Astrocyte of the cerebellum (primary cell): Measurements from ENCODE around the gene ZNHIT6.

Experiments
- DNase-seq: peaks from one replicate; pipeline ENCODE4 v3.0.0-alpha.2; 2011; ENCODE audit warnings: low read depth
- H3K4me3 ChIP-seq: 2 replicates; pipeline ENCODE4 v1.5.1; 2011; ENCODE audit warnings: mild to moderate bottlenecking, low read depth, low read length, moderate library complexity
- CTCF ChIP-seq: IDR thresholded peaks from 2 replicates; pipeline ENCODE4 v1.5.1; 2012; ENCODE audit warnings: low read length, low read depth, moderate library complexity, mild to moderate bottlenecking; ENCODE audit errors: missing control alignments
- in situ Hi-C: cut with HindIII; loops from 2 replicates; pipeline ENCODE4 v1.10.0; 2017; ENCODE audit warnings: low sequenced_read_pairs

The ZNHIT6 gene

GRCh38 chr1:85608851-85609250 lies 99.4 kb downstream of the ZNHIT6 start:
- no peak for TF ChIP-seq CTCF
- in situ Hi-C loops = loop anchor here (5.0 kb wide), 1 partner anchor 83 kb away; no protein-coding TSS in a partner anchor
- DNase-seq = no peak

DNA sequence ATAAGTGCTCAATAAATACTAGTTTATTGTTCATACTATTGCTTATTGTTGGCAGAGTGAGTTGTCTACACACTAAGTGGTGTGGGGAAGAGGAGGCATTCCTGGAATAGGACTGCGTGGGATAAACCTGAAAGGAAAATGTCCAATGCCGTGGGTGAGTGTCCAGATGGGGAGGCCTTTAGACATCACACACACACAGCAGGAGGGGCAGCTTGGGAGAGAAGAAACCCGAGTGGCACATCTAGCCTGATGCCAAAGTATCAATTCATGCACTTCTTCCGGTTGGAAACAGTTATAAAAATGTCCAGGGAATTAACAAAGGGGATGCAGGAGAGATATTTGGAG lies 100.3 kb downstream of the ZNHIT6 start:
- TF ChIP-seq CTCF = no peak
- DNase-seq = no peak
- in situ Hi-C loops = loop anchor here (5.0 kb wide), 1 partner anchor 84 kb away; no protein-coding TSS in a partner anchor
- no peak overlapping the region for H3K4me3 ChIP-seq

More at GRCh38 chr1:85608851-85609250, 99.4 kb downstream of the ZNHIT6 start:
- no peak overlapping the region for H3K4me3 ChIP-seq

GRCh38 chr1:85607126-85607920 lies 100.9 kb downstream of the ZNHIT6 start:
- TF ChIP-seq CTCF = no peak
- DNase-seq = peak; percentile 100
- H3K4me3 ChIP-seq = no peak overlapping the region
- in situ Hi-C loops = loop anchor here (5.0 kb wide), 1 partner anchor 85 kb away; no protein-coding TSS in a partner anchor

GRCh38 chr1:85606414-85606800 lies 101.8 kb downstream of the ZNHIT6 start:
- DNase-seq = no peak
- in situ Hi-C loops = loop anchor here (5.0 kb wide), 1 partner anchor 86 kb away; no protein-coding TSS in a partner anchor
- TF ChIP-seq CTCF = no peak
- no peak overlapping the region for H3K4me3 ChIP-seq

DNA sequence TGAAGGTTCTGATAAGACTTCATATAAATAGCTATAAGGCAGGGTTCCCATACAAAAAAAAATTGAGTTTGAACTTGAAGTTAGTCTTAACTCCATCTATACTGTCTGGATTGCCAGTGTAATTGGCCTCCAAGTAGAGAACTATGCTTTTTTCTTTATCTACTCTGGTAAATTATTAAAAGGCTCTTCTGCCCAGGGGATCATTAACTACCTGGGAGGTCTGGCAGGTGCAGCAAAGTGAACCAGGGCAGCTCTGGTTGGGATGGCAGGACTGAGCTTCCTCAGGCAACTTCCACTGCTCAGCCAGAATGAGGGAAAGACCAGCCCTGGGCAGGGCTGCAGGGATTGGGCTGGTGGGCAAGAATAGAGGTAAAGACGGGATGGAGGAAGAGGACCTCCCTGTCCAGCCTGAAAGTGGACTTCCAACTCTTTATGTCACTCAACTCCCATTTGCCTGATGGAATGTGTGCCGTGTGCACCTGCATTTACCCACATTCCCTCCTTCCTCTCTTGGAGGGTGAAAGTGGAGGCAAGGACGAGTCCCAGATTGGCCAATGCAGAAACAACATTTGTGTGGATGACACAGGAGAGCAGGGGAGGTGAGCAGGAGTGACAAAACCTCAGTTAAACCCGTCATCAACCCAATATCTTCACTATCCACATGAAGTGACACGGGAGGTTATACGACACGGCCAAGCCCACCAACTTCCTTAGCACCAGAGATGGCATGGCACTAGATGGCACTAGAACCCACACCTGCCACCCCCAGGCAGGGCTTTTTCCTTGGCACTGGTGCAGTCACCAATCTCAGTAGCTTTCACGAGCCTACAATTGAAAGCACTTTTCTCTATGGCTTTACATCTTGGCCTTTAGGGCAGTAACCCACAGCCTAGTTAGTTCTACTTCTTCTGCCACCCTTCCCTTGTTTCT lies 102.5 kb downstream of the ZNHIT6 start:
- H3K4me3 ChIP-seq = no peak overlapping the region
- DNase-seq = no peak
- in situ Hi-C loops = loop anchor here (5.0 kb wide), 1 partner anchor 87 kb away; no protein-coding TSS in a partner anchor
- no peak for TF ChIP-seq CTCF

GRCh38 chr1:85604298-85604997 lies 103.8 kb downstream of the ZNHIT6 start:
- H3K4me3 ChIP-seq = no peak overlapping the region
- no peak for DNase-seq
- in situ Hi-C loops = no loop called here
- no peak for TF ChIP-seq CTCF
